HG02885 (cell line): ENCODE data around the gene NID2.

Source experiments
- ATAC-seq: cut with Tn5 transposase; IDR thresholded peaks from one replicate; pipeline ENCODE4 v1.9.1; 2021; ENCODE audit warnings: mild to moderate bottlenecking; ENCODE audit not compliant: unreplicated experiment, poor library complexity

The NID2 gene

DNA sequence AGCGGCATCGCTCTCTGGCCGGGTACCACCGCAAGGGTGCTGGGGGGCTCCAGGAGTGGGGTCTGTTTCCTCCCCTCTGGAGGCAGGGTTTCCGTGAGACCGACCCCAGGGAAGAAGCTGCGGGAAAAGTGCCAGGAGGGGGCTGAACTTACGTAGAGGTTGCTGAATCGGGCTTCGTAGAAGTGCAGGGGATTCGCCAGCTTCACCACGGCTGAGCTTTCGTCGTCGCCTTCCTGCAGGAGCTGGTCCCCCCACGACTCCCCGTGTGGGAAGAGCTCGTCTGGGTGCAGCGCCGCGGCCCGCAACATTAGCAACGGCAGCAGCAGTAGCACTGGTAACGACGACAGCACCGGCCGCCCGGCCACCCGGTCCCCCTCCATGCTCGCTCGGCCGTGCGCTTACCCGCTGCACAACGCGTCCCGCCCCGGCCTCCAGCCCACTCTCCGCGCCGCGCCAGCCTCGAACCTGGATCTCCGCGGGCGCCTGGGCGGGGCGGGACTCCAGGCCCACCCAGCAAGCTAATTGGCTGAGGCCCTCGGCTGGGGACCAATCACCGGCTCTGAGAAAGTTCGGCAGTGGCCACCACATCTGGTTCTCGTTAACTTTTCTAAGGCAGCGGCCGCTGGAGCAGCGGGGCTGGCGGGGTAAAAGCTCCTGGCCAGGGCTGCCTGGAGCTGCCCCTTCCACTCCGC is at the start of gene NID2:
TSS of gene NID2 (minus strand) at position 445 of the 692 bp plus-strand sequence. CDS start at position 380, 65 bp downstream.
- no peak for ATAC-seq

GRCh38 chr14:52117111-52117832 is 48.4 kb upstream of the NID2 start:
- ATAC-seq = no peak

- ATAC-seq = no peak
Observed at GRCh38 chr14:52115286-52115685, 46.4 kb upstream of the NID2 start.

DNA sequence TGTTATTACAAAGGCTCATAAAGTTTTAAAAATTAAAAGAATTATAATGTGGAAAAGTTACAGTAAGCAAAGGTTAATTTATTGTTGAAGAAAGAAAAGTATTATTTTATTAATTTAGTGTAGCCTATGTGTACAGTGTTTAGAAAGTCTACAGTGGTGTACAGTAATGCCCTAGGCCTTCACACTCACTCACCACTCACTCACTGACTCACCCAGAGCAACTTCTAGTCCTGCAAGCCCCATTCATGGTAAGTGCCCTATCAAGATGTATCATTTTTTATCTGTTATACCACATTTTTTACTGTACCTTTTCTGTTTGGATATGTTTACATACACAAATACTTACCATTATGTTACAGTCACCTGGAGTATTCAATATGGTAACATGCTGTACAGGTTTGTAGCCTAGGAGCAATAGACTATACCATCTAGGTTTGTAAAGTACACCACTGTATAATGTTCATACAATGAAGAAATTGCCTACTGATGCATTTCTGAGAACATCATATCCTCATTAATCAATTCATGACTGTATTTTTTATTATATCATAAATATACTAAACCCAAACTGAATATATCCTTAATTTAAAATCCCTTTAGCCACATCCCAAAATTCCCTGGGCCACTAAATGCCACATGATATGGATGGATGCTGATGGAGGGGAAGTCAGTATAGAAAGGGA is 43.6 kb upstream of the NID2 start:
- no peak for ATAC-seq

- no peak for ATAC-seq
Observed at GRCh38 chr14:52111583-52111982, 42.7 kb upstream of the NID2 start.

- ATAC-seq = no peak
Observed at GRCh38 chr14:52110441-52111086, 41.7 kb upstream of the NID2 start.

DNA sequence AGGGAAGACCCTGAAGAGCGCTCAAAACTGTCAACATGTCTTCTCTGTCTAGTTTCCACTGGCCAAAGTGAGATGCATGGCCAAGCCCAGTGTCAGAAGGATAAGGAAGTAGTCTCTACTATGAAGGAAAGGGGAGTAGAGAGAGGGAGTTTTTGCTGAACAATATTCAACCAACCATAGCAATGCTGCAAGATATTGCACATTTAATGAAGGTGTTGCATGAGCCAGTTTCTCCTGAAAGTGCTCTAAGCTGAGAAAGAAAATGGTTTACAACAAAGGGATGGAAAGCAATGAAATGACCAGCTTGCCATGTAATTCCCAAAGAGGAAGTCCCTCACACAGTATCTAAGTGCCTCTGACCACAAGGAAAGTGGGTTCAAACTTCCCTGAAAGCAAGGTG is 40.0 kb upstream of the NID2 start:
- ATAC-seq = no peak

GRCh38 chr14:52106840-52107239 is 38.0 kb upstream of the NID2 start:
- ATAC-seq = no peak

- ATAC-seq = no peak
Observed at GRCh38 chr14:52103416-52103815, 34.6 kb upstream of the NID2 start.

GRCh38 chr14:52095794-52096193 is 26.9 kb upstream of the NID2 start:
- no peak for ATAC-seq

- ATAC-seq = no peak
Observed at GRCh38 chr14:52095336-52095735, 26.5 kb upstream of the NID2 start.

DNA sequence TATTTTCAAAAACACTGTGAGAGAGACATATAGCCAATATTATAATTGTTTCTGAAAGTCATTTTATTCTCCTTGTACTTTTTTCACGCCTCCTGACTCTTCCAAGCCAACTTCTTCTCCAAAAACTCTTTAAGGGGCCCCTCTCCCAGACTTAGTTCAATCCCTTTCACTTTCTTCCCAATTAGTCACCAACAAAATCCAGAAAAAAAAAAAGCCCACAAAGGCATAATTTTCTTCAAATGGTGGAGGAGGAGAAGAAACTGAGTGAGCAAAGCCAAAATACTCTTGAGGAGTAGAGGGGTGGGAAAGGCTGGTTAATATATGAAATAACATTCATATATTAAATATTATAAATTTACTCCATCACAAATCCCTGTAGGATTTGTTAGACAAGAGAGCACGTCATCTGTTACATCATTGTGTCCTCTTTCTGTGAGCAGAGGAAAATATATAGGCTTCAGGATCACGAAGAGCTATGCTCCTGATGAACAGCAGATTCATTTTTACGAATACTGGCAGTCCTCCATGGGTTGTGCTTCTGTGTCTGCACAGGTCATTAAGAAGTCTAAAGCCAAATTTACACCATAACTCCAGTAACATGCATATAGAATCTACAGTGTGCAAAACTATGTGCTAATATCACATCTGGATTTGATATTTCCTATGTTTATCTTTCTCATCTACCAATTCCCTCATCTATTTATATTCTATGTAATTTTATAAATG is 25.9 kb upstream of the NID2 start:
- no peak for ATAC-seq

- no peak for ATAC-seq
Observed at GRCh38 chr14:52091928-52092327, 23.1 kb upstream of the NID2 start.

DNA sequence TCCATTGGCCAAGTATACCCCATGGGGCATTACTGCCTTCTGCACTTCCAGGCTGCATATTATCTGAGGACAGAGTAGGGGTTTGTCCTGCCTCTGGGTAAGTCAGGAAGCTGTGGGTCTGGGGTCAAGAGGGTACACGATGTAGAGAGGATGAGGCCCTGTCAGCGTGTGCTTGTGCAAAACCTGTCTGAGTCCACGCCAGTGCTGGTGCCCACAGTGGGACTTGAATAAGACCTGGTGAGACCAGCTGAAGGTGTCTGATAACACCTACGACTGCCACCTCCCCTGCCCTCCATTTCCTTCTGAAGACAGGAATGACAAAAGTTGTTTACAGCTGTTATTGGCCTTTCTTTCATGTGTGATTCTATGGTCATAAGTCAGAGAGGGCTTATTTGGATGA is 22.1 kb upstream of the NID2 start:
- no peak for ATAC-seq

DNA sequence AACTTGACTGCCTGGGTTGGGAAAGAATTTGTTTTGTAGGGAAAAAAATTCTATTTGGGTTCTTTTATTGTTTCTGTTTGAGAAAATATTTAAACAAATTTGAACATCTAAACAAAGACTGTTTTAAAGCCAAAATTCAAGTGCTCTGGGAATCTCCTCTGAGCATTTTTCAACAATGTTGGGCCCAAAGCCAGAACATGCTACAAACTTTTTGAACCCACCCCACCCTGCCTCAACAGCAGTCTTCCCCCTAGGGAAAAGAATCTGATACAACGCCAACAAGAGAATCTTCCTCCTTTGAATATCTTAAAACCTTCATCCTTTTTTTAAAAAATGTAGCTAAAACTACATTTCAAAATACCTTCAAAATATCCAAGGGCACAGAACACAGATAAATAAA is 20.4 kb upstream of the NID2 start:
- no peak for ATAC-seq

- no peak for ATAC-seq
Observed at GRCh38 chr14:52086711-52087110, 17.9 kb upstream of the NID2 start.

GRCh38 chr14:52082903-52083302 is 14.0 kb upstream of the NID2 start:
- ATAC-seq = no peak

- no peak for ATAC-seq
Observed at GRCh38 chr14:52081964-52082363, 13.1 kb upstream of the NID2 start.

DNA sequence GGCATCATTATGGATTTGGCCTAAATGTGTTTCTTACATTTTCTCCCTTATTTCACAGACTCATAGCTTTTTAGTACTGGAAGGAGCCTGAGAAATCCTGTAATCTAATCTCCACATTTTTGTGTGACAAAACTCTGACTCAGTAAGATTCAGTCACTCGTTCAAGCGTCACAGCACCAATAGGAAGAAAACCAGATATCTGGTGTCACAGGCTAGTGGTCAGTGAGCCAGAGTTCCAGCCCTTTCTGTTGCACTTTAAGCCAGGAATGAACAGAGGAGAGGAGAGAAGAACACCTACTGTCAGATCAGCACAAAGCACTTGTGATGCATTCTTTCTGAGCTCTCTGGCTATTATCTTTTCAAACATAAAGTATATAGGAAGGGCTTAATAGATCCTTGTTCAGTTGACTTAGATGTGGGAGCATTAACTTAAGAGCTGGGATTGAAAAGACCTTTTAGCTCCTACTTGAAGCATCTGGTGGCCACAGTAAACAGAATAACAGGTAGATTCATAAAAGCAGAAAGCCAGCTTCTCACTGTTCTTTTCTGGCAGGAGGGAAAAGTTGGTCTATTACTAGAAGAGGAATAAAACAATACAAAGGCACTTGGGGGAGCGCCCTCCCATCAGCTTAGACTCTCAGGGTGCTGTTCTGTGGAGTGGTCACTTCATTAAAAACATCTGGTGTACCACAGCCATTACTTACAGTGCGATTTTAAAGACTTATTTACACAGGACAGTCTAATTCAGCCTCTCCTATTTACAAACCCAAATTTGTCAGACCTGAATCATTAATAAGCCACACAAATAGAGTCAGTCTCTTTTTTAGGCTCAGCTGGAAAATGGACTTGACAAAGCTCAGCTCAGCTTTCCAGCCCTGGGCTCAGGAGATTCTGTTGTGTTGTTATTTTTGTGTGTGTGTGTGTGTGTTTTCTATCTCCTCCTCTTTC is 12.2 kb upstream of the NID2 start:
- no peak for ATAC-seq
